ENCODE data around the gene GREB1.

GRCh38 chr2:11644293-11644692, 110.4 kb downstream of the GREB1 start:
- no peak for TF ChIP-seq ZNF404 (tag by site-specific recombination; IDR thresholded peaks at IDR 0.05)
- no peak for TF ChIP-seq ZNF555 (tag by site-specific recombination; conservative IDR thresholded peaks at IDR 0.05)
- TF ChIP-seq TCF7L2 (IDR thresholded peaks at IDR 0.05; ENCODE audit: borderline replicate concordance, low read depth, low read length): no peak
- no peak for TF ChIP-seq ZBTB1 (tag by site-specific recombination; IDR thresholded peaks at IDR 0.05)
- TF ChIP-seq ZNF138 (tag by site-specific recombination; IDR thresholded peaks at IDR 0.05; ENCODE audit: borderline replicate concordance): no peak
- no peak for TF ChIP-seq ZNF433 (tag by site-specific recombination; IDR thresholded peaks at IDR 0.05; ENCODE audit: low read depth)
- no peak for TF ChIP-seq ZNF664 (tag by site-specific recombination; IDR thresholded peaks at IDR 0.05)
- no peak for TF ChIP-seq CTCF (tag by site-specific recombination; IDR thresholded peaks at IDR 0.05)
- TF ChIP-seq BCL11A (tag by site-specific recombination; IDR thresholded peaks at IDR 0.05; ENCODE audit: low read depth): no peak
- TF ChIP-seq ZNF274 (IDR thresholded peaks at IDR 0.05; ENCODE audit: low read length): no peak
- no peak for TF ChIP-seq ZNF274 (tag by site-specific recombination; IDR thresholded peaks at IDR 0.05; ENCODE audit: borderline replicate concordance)
- no peak for TF ChIP-seq ZNF76 (tag by site-specific recombination; IDR thresholded peaks at IDR 0.05; ENCODE audit: borderline replicate concordance, low read depth)
